ENCODE results near the gene PRKCE. TPM values are rescaled to one million over a fixed set of nuclear protein-coding genes. Genes with fewer than 3 reads are reported as not detected.

PRKCE gene
- total RNA-seq, 1 experiment from 2014 or later, result 14.0 TPM

DNA sequence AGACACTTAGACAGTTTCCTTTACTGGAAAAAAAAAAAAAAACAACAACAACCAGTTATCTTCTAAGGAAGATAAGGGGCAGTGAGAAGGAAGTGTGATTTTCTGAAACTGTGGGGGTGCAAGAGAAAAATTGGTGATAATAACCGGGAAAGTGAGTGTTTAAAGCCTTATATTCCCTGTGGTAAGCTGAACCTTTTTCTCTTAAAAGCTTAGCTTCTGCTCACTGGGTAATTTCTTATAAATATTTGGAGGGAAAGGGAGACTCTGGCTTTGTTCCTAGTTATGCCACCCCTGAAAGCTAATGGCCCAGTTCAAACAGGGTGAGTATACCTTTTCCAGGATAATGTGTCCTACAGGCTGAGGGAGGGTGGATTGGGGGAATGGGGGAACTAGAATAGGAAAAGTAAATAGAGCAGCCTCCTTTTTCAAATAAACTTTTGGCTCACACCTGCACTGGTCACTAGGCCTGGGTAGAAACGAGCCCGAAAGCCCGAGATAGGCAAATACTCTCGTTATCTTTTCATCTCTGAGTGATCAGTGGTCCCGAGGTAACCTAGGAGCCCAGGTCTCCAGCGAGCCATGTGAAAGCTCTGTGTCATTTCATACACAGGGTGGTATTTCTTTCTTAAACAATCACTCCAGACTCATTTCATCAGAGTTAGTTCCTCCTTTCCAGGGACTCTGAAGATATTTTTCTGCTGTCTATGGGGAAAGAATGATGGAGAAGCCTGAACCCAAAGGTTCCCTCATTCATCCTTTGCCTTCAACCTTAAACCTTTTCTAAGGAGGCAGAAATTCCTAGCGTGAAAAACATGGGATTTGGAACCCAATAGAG is 24.9 kb upstream of the PRKCE start:
- no peak for TF ChIP-seq CTCF (IDR thresholded peaks at IDR 0.05)
- TF ChIP-seq SIN3A (IDR thresholded peaks at IDR 0.05; ENCODE audit: borderline replicate concordance, insufficient read depth, low read depth, low read length), result no peak
- no peak for TF ChIP-seq POLR2AphosphoS5 (IDR thresholded peaks at IDR 0.05; ENCODE audit: low read depth, low read length)
- TF ChIP-seq TCF7L2 (IDR thresholded peaks at IDR 0.05; ENCODE audit: low read depth, low read length), result no peak
- TF ChIP-seq REST (IDR thresholded peaks at IDR 0.05; ENCODE audit: insufficient read depth in 1 of 2, low read depth in 2 of 2, low read length in 1 of 2), result no peak
- Histone ChIP-seq H3K4me1 (ENCODE audit: control insufficient read depth, insufficient read depth, low read length) (no peaks in the 10 kb centered on the region), H3K27ac (ENCODE audit: low read length) (no peak overlapping the region), H3K4me3 (ENCODE audit: low read depth in 2 of 2, low read length in 2 of 2) (no peak overlapping the region), H3K27me3 (ENCODE audit: control insufficient read depth, insufficient read depth, low read length) (peaks cover 17% of the 10 kb centered on the region), H3K9me3 (ENCODE audit: control insufficient read depth, insufficient read depth, low read depth, low read length) (no peaks in the 10 kb centered on the region), H3K36me3 (ENCODE audit: control insufficient read depth, insufficient read depth, low read length) (no peaks in the 10 kb centered on the region)
- ChIA-PET POLR2A (interaction anchor here (0.7 kb wide), 1 partner anchor 16 kb away, joined by 9 read pairs; no protein-coding TSS in a partner anchor), CTCF (no interaction called here)
- intact Hi-C loops (cut with micrococcal nuclease; ENCODE audit: unreplicated experiment) (no loop called here), in situ Hi-C loops (cut with HindIII; ENCODE audit: low pct_unique_long_range_greater_than_20kb, low sequenced_read_pairs) (no loop called here)
- BruUV-seq (replicated peaks), result no TSS peak
- no peak for DNase-seq (ENCODE audit: low read depth, low spot score)
- no peak for ATAC-seq

- Histone ChIP-seq H3K9me3 (ENCODE audit: control insufficient read depth, insufficient read depth, low read depth, low read length) (no peaks in the 10 kb centered on the region), H3K27me3 (ENCODE audit: control insufficient read depth, insufficient read depth, low read length) (peaks cover 16% of the 10 kb centered on the region), H3K27ac (ENCODE audit: low read length) (no peak overlapping the region), H3K4me1 (ENCODE audit: control insufficient read depth, insufficient read depth, low read length) (no peaks in the 10 kb centered on the region), H3K4me3 (ENCODE audit: low read depth in 2 of 2, low read length in 2 of 2) (no peak overlapping the region), H3K36me3 (ENCODE audit: control insufficient read depth, insufficient read depth, low read length) (no peaks in the 10 kb centered on the region)
- BruUV-seq (replicated peaks), result no TSS peak
- TF ChIP-seq REST (IDR thresholded peaks at IDR 0.05; ENCODE audit: insufficient read depth in 1 of 2, low read depth in 2 of 2, low read length in 1 of 2), result no peak
- TF ChIP-seq SIN3A (IDR thresholded peaks at IDR 0.05; ENCODE audit: borderline replicate concordance, insufficient read depth, low read depth, low read length), result no peak
- no peak for TF ChIP-seq CTCF (IDR thresholded peaks at IDR 0.05)
- TF ChIP-seq TCF7L2 (IDR thresholded peaks at IDR 0.05; ENCODE audit: low read depth, low read length), result no peak
- TF ChIP-seq POLR2AphosphoS5 (IDR thresholded peaks at IDR 0.05; ENCODE audit: low read depth, low read length), result no peak
- ATAC-seq (no peak), DNase-seq (ENCODE audit: low read depth, low spot score) (no peak)
- in situ Hi-C loops (cut with HindIII; ENCODE audit: low pct_unique_long_range_greater_than_20kb, low sequenced_read_pairs), result no loop called here
- POLR2A ChIA-PET, result no interaction called here
- CTCF ChIA-PET, result no interaction called here
- intact Hi-C loops (cut with micrococcal nuclease; ENCODE audit: unreplicated experiment), result no loop called here
Measured at GRCh38 chr2:45627911-45628310, 23.6 kb upstream of the PRKCE start.
